ENCODE results near the gene TLE4.

- TF ChIP-seq POLR2AphosphoS5 (IDR thresholded peaks at IDR 0.05; ENCODE audit: low read depth, low read length) (no peak), POLR2A (IDR thresholded peaks at IDR 0.05; ENCODE audit: low read depth, low read length) (no peak), TAF1 (IDR thresholded peaks at IDR 0.05; ENCODE audit: low read depth, low read length) (no peak), SPI1 (IDR thresholded peaks at IDR 0.05; ENCODE audit: low read depth, low read length) (no peak), PAX5 (IDR thresholded peaks at IDR 0.05; ENCODE audit: insufficient read depth, low read length, severe bottlenecking) (no peak), POU2F2 (IDR thresholded peaks at IDR 0.05; ENCODE audit: low read depth, low read length) (no peak)
Measured at GRCh38 chr9:79633558-79633957, 61.8 kb downstream of the TLE4 start.

All from GM12891 (cell line).